GM19467 (cell line): ENCODE measurements around the gene GPRIN3.

Source experiments
- ATAC-seq: cut with Tn5 transposase; IDR thresholded peaks from one replicate; pipeline ENCODE4 v1.9.1; 2021; ENCODE audit warnings: mild to moderate bottlenecking, moderate library complexity; ENCODE audit not compliant: unreplicated experiment

GPRIN3 gene

GRCh38 chr4:89294573-89295269 is 12.9 kb downstream of the GPRIN3 start:
- peak; percentile 80 for ATAC-seq

- ATAC-seq: no peak
Observed at GRCh38 chr4:89293299-89293698, 14.3 kb downstream of the GPRIN3 start.

GRCh38 chr4:89290727-89291516 is 16.7 kb downstream of the GPRIN3 start:
- no peak for ATAC-seq

GRCh38 chr4:89289312-89289711 is 18.3 kb downstream of the GPRIN3 start:
- no peak for ATAC-seq

- ATAC-seq: no peak
Observed at GRCh38 chr4:89288430-89288829, 19.2 kb downstream of the GPRIN3 start.

GRCh38 chr4:89287945-89288344 is 19.7 kb downstream of the GPRIN3 start:
- no peak for ATAC-seq

GRCh38 chr4:89285745-89286144 is 21.9 kb downstream of the GPRIN3 start:
- peak; percentile 62 for ATAC-seq

GRCh38 chr4:89284828-89285227 is 22.8 kb downstream of the GPRIN3 start:
- ATAC-seq: no peak

GRCh38 chr4:89284020-89284424 is 23.6 kb downstream of the GPRIN3 start:
- ATAC-seq: no peak

- no peak for ATAC-seq
Observed at GRCh38 chr4:89283226-89284009, 24.2 kb downstream of the GPRIN3 start.

GRCh38 chr4:89279385-89279784 is 28.2 kb downstream of the GPRIN3 start:
- no peak for ATAC-seq

GRCh38 chr4:89277412-89277811 is 30.2 kb downstream of the GPRIN3 start:
- ATAC-seq: no peak

- no peak for ATAC-seq
Observed at GRCh38 chr4:89276296-89276695, 31.3 kb downstream of the GPRIN3 start.

- ATAC-seq: no peak
Observed at GRCh38 chr4:89275587-89275986, 32.0 kb downstream of the GPRIN3 start.

GRCh38 chr4:89273741-89274141 is 33.9 kb downstream of the GPRIN3 start:
- no peak for ATAC-seq

GRCh38 chr4:89270792-89271191 is 36.8 kb downstream of the GPRIN3 start:
- ATAC-seq: no peak

GRCh38 chr4:89269121-89269666 is 38.4 kb downstream of the GPRIN3 start:
- no peak for ATAC-seq

- ATAC-seq: no peak
Observed at GRCh38 chr4:89268679-89269078, 38.9 kb downstream of the GPRIN3 start.

GRCh38 chr4:89267846-89268245 is 39.8 kb downstream of the GPRIN3 start:
- no peak for ATAC-seq

- ATAC-seq: no peak
Observed at GRCh38 chr4:89267392-89267791, 40.2 kb downstream of the GPRIN3 start.

GRCh38 chr4:89266128-89266527 is 41.5 kb downstream of the GPRIN3 start:
- ATAC-seq: no peak
